Smooth muscle cell (in vitro differentiated cells): ENCODE results near the gene EIF4E2. TPM values are rescaled to one million over a fixed set of nuclear protein-coding genes. Genes with fewer than 3 reads are reported as not detected.
"Not testable (repeated sequence)": the region's sequence is repeated elsewhere in the genome, so short reads cannot be mapped to it uniquely, and the experiment has no call there.

Experiments used
- DNase-seq: peaks from one replicate; lab custom pipeline; 2025; ENCODE audit not compliant: unreplicated experiment; lab: John Stamatoyannopoulos, UW
- H2AFZ ChIP-seq: fragments of 200-600 bp; sonication (generic); 2 replicates; pipeline ENCODE4 v1.6.0; 2016; ENCODE audit warnings: antibody characterized with exemption, low read depth, mild to moderate bottlenecking
- H3F3A ChIP-seq: fragments of 200-600 bp; sonication (generic); 2 replicates; pipeline ENCODE4 v1.6.0; 2017; ENCODE audit warnings: antibody characterized with exemption, low read depth
- H3K27ac ChIP-seq: fragments of 200-600 bp; sonication (generic); 2 replicates; pipeline ENCODE4 v1.5.1; 2016; ENCODE audit warnings: low read depth, mild to moderate bottlenecking
- H3K27me3 ChIP-seq: fragments of 200-600 bp; sonication (generic); 2 replicates; pipeline ENCODE4 v1.6.1; 2016; ENCODE audit warnings: low read depth, mild to moderate bottlenecking
- H3K36me3 ChIP-seq: fragments of 200-600 bp; sonication (generic); 2 replicates; pipeline ENCODE4 v1.5.1; 2016; ENCODE audit warnings: low read depth
- H3K4me1 ChIP-seq: fragments of 200-600 bp; sonication (generic); 2 replicates; pipeline ENCODE4 v1.5.1; 2016; ENCODE audit warnings: low read depth
- H3K4me2 ChIP-seq: fragments of 200-600 bp; sonication (generic); 2 replicates; pipeline ENCODE4 v1.6.0; 2016; ENCODE audit warnings: mild to moderate bottlenecking
- H3K4me3 ChIP-seq: fragments of 200-600 bp; sonication (generic); 2 replicates; pipeline ENCODE4 v1.5.1; 2016; ENCODE audit warnings: mild to moderate bottlenecking
- H3K79me2 ChIP-seq: fragments of 200-600 bp; sonication (generic); 2 replicates; pipeline ENCODE4 v1.6.0; 2016; ENCODE audit warnings: low read depth, mild to moderate bottlenecking
- H3K9ac ChIP-seq: fragments of 200-600 bp; sonication (generic); 2 replicates; pipeline ENCODE4 v1.6.0; 2016; ENCODE audit warnings: low read depth
- H3K9me3 ChIP-seq: fragments of 200-600 bp; sonication (generic); replicated peaks from 2 replicates; pipeline ENCODE4 v1.5.1; 2016; ENCODE audit warnings: low read depth
- H4K20me1 ChIP-seq: fragments of 200-600 bp; sonication (generic); 2 replicates; pipeline ENCODE4 v1.6.0; 2016; ENCODE audit warnings: low read depth
- CTCF ChIP-seq: fragments of 200-600 bp; sonication (generic); IDR thresholded peaks from 2 replicates; pipeline ENCODE4 v1.5.1; 2017; ENCODE audit warnings: borderline replicate concordance, mild to moderate bottlenecking, antibody characterized with exemption; ENCODE audit not compliant: insufficient read depth, poor library complexity, severe bottlenecking
- WGBS: methylation state at CpG from one replicate; pipeline ENCODE4 v1.1.7; 2016; ENCODE audit warnings: low lambda C conversion rate; 5-methylcytosine and 5-hydroxymethylcytosine counted together
- polyA plus RNA-seq: library from polyadenylated mRNA; unstranded; fragments of >200 nt; fragmentation: Nextera tagmentation; extraction: Ambion mirVana; gene quantifications from 2 replicates; pipeline ENCODE4 v1.2.1, GENCODE V29; 2016
- total RNA-seq: library from RNA; depleted of rRNA; stranded (reverse); fragments of >200 nt; gene quantifications from 2 replicates; pipeline ENCODE4 v1.2.3, GENCODE V29; 2014

The EIF4E2 gene
- total and polyA plus RNA-seq, 2 experiments from 2014 or later, result 83.1 to 189 TPM

- 97% methylated on average over 9 of the region's 9 CpGs for WGBS
Measured at GRCh38 chr2:232569541-232569940, 19.1 kb downstream of the EIF4E2 start.

GRCh38 chr2:232570481-232570880 is 20.0 kb downstream of the EIF4E2 start:
- DNase-seq, H3K9me3 ChIP-seq, H3K4me2 ChIP-seq, H3K27ac ChIP-seq, H3K4me3 ChIP-seq, H3K9ac ChIP-seq, H3K27me3 ChIP-seq, H2AFZ ChIP-seq, H3F3A ChIP-seq, H3K4me1 ChIP-seq, H3K79me2 ChIP-seq: not testable (repeated sequence)
- Histone ChIP-seq H3K36me3 (peaks cover 15% of the 10 kb centered on the region), H4K20me1 (peaks cover 13% of the 10 kb centered on the region)
- 98% methylated on average over 6 of the region's 6 CpGs for WGBS

More at GRCh38 chr2:232569541-232569940, 19.1 kb downstream of the EIF4E2 start:
- TF ChIP-seq CTCF, result no peak
- H4K20me1 ChIP-seq, result peaks cover 13% of the 10 kb centered on the region
- DNase-seq, result no peak
- no peaks in the 10 kb centered on the region for H3K9me3 ChIP-seq
- no peak overlapping the region for H3K9ac ChIP-seq
- no peak overlapping the region for H3K27ac ChIP-seq
- peaks cover 15% of the 10 kb centered on the region for H3K36me3 ChIP-seq
- no peak overlapping the region for H3K4me2 ChIP-seq
- H3K79me2 ChIP-seq, result no peaks in the 10 kb centered on the region
- no peaks in the 10 kb centered on the region for H3F3A ChIP-seq
- no peaks in the 10 kb centered on the region for H3K27me3 ChIP-seq
- no peaks in the 10 kb centered on the region for H3K4me1 ChIP-seq
- H2AFZ ChIP-seq, result no peak overlapping the region
- H3K4me3 ChIP-seq, result no peak overlapping the region

- no peak for TF ChIP-seq CTCF
- no peaks in the 10 kb centered on the region for H3F3A ChIP-seq
- no peak overlapping the region for H2AFZ ChIP-seq
- H3K36me3 ChIP-seq, result peaks cover 15% of the 10 kb centered on the region
- H3K27me3 ChIP-seq, result no peaks in the 10 kb centered on the region
- H4K20me1 ChIP-seq, result peaks cover 13% of the 10 kb centered on the region
- H3K9ac ChIP-seq, result no peak overlapping the region
- WGBS, result 86% methylated on average over 7 of the region's 7 CpGs
- no peak overlapping the region for H3K4me3 ChIP-seq
- no peaks in the 10 kb centered on the region for H3K4me1 ChIP-seq
- no peak for DNase-seq
- no peak overlapping the region for H3K4me2 ChIP-seq
- no peaks in the 10 kb centered on the region for H3K79me2 ChIP-seq
- H3K9me3 ChIP-seq, result no peaks in the 10 kb centered on the region
- no peak overlapping the region for H3K27ac ChIP-seq
Measured at GRCh38 chr2:232571026-232571474, 20.6 kb downstream of the EIF4E2 start.

- no peaks in the 10 kb centered on the region for H3K4me1 ChIP-seq
- no peak overlapping the region for H2AFZ ChIP-seq
- H3K36me3 ChIP-seq, result peaks cover under 1% of the 10 kb centered on the region
- H3K79me2 ChIP-seq, result no peaks in the 10 kb centered on the region
- no peak for DNase-seq
- TF ChIP-seq CTCF, result no peak
- no peak overlapping the region for H3K9ac ChIP-seq
- H3F3A ChIP-seq, result no peaks in the 10 kb centered on the region
- no peaks in the 10 kb centered on the region for H3K9me3 ChIP-seq
- H3K4me3 ChIP-seq, result no peak overlapping the region
- H3K27ac ChIP-seq, result no peak overlapping the region
- no peaks in the 10 kb centered on the region for H3K27me3 ChIP-seq
- H3K4me2 ChIP-seq, result no peak overlapping the region
- H4K20me1 ChIP-seq, result peaks cover 2% of the 10 kb centered on the region
Measured at GRCh38 chr2:232573042-232573441, 22.6 kb downstream of the EIF4E2 start.
